Left lung (tissue), 10 donors: ENCODE data around the gene FKBP2. TPM values are rescaled to one million over a fixed set of nuclear protein-coding genes. Genes with fewer than 3 reads are reported as not detected.
"Not testable (repeated sequence)": the region's sequence is repeated elsewhere in the genome, so short reads cannot be mapped to it uniquely, and the experiment has no call there.

Experiments
- ATAC-seq: fragments of 200-7000 bp; cut with Tn5 transposase; one replicate; pipeline ENCODE4 v1.9.1; 2020; ENCODE audit warnings: moderate library complexity
- DNase-seq, 4 donors: peaks; one replicate each; pipeline ENCODE4 v3.0.0-alpha.2; 2013 to 2020
- H3K27ac ChIP-seq, 2 donors: fragments of 200-600 bp; sonication (generic) in 1 of 2; one replicate each; pipeline versions ENCODE4 v1.5.0 to v1.8.0; 2020 to 2021
- H3K27me3 ChIP-seq, 2 donors: fragments of 200-600 bp; sonication (generic) in 1 of 2; one replicate each; pipeline versions ENCODE4 v1.5.0 to v1.8.0; 2020 to 2021
- H3K36me3 ChIP-seq, 2 donors: fragments of 200-600 bp; sonication (generic) in 1 of 2; one replicate each; pipeline versions ENCODE4 v1.5.0 to v1.8.0; 2020 to 2021
- H3K4me1 ChIP-seq, 2 donors: fragments of 200-600 bp; one replicate each; pipeline ENCODE4 v1.8.0; 2021
- H3K4me3 ChIP-seq, 2 donors: fragments of 200-600 bp; sonication (generic) in 1 of 2; one replicate each; pipeline versions ENCODE4 v1.5.0 to v1.8.0; 2020 to 2021; ENCODE audit warnings: mild to moderate bottlenecking in 1 of 2
- H3K9me3 ChIP-seq, 2 donors: fragments of 200-600 bp; sonication (generic) in 1 of 2; one replicate each; pipeline versions ENCODE4 v1.5.0 to v1.8.0; 2020 to 2021
- intact Hi-C, 2 donors: fragments of 100-400 bp; cut with DNase I; formaldehyde crosslinking; loops; one replicate each; pipeline versions ENCODE4 v1.11.2 to v1.14.2; 2022
- polyA plus RNA-seq, 6 donors: library from polyadenylated mRNA; unstranded; fragments of 120-200 nt; gene quantifications; one replicate each; pipeline ENCODE4 v1.2.1, GENCODE V29; 2013; ENCODE audit not compliant: insufficient read length in 6 of 6
- total RNA-seq, 2 donors: library from RNA; stranded (reverse); fragmentation: NEBNext Ultra II Directional; extraction: Animal tissue kit (Norgen Biotek cat#: 25700); gene quantifications; one replicate each; pipeline ENCODE4 v1.2.1, GENCODE V29; 2021
- TF ChIP-seq, protein P1 (sequence below), 2 donors: fragments of 200-600 bp; sonication (generic) in 1 of 2; IDR thresholded peaks; one replicate each; pipeline versions ENCODE4 v1.5.0 to v1.8.0; 2021; ENCODE audit warnings: antibody characterized with exemption in 2 of 2
- donor health status: DM: no; HTN: yes; CAD: no.
- donor health status: DM: no; HTN: no; CAD: no.

FKBP2 gene
- total and polyA plus RNA-seq, 8 donors = 59.5 to 81.4 (median 69.7) TPM

DNA sequence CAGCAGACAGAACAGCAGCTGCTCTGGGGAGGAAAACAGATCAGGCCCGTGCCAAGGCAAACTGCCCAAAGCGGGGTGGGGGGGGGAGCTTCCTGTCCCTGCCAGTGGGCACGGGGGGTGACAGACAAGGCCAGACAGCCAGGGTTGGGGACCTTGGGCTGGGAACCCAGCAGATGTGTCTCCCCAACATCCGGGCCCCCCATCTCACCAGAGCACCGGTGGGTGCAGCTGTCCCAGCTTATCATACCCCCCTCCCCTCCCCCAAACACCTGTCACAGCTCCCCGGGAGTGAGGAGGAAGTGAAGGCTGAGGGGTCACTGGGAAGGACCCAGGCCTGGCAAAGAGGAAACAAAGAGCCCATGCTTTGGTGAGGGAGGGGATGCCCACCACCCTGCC is 4.5 kb downstream of the FKBP2 start:
- intact Hi-C loops = no loop called here
- Histone ChIP-seq H3K36me3 (peaks cover 0 to 20% of the 10 kb centered on the region in 2 donors), H3K4me3 (peak overlapping the region; percentile 72 to 77), H3K27me3 (no peaks in the 10 kb centered on the region), H3K4me1 (peaks cover 14 to 58% of the 10 kb centered on the region in 2 donors), H3K9me3 (no peaks in the 10 kb centered on the region), H3K27ac (peak overlapping the region; percentile 68 to 71)
- ATAC-seq = no peak
- TF ChIP-seq, protein P1, sequence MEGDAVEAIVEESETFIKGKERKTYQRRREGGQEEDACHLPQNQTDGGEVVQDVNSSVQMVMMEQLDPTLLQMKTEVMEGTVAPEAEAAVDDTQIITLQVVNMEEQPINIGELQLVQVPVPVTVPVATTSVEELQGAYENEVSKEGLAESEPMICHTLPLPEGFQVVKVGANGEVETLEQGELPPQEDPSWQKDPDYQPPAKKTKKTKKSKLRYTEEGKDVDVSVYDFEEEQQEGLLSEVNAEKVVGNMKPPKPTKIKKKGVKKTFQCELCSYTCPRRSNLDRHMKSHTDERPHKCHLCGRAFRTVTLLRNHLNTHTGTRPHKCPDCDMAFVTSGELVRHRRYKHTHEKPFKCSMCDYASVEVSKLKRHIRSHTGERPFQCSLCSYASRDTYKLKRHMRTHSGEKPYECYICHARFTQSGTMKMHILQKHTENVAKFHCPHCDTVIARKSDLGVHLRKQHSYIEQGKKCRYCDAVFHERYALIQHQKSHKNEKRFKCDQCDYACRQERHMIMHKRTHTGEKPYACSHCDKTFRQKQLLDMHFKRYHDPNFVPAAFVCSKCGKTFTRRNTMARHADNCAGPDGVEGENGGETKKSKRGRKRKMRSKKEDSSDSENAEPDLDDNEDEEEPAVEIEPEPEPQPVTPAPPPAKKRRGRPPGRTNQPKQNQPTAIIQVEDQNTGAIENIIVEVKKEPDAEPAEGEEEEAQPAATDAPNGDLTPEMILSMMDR (IDR thresholded peaks at IDR 0.05) = no peak
- peak in 1 of 4 donors; percentile 80 for DNase-seq

DNA sequence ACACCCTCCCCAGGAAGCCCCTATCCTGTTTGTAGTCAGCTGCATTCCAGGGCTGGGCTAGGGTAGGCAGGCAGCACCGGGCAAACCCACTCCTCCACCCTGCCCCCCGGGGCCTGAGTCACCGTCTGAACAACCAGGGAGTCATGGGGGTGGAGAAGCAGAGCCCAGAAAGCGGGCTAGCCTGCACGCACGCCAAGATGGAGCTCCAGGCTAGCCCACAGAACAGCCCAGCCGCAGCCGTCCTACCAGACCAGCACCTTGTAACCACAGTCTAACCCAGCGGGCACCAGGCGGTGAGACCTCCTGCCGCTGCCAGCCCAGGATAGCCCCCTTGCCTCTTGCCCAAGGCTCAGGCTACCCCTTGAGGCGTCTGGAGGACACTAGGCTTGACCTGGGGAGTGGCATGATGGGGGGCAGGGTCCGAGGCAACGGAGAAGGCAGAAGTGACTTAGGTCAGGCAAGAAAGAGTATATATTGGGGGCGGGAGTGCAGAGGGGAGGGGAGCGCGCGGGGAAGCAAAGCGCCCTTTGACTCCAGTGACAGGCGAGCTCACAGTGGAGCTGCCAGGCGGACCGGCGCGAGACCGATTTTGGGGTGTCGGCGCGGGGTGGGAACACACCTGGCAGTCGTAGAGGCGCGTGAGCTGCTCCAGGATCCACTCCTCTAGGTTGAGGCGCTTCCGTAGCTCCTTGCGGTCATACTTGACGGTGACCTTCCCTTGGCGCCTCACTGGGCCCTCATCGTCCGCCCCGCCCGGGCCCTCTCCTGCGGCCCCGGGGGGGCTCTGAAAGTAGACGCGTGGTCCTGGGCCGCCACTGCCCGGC is 5.1 kb downstream of the FKBP2 start:
- DNase-seq = peak in 3 of 4 donors; percentile 51 to 89 (median 83)
- Histone ChIP-seq H3K4me3 (peak overlapping the region; percentile 72 to 77), H3K9me3 (no peaks in the 10 kb centered on the region), H3K4me1 (peaks cover 18 to 62% of the 10 kb centered on the region in 2 donors), H3K27ac (peak overlapping the region; percentile 68 to 71), H3K27me3 (no peaks in the 10 kb centered on the region), H3K36me3 (peaks cover 0 to 20% of the 10 kb centered on the region in 2 donors)
- ATAC-seq = peak; percentile 3
- intact Hi-C loops = no loop called here
- TF ChIP-seq, protein P1 (IDR thresholded peaks at IDR 0.05) = no peak

DNA sequence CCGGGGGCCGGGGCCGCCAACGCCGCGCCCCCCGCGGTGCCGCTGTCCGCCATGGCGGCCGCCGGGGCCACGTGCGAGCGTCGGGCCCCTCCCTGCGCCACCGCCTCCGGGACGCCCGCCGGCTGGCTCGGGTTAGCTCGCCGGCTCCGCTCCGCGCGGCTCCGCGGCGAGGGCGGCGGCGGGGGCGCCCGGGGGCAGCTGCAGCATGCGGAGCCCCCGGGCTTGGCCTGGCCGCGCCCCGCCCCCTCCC is 5.7 kb downstream of the FKBP2 start:
- intact Hi-C loops = not testable (repeated sequence)
- H3K4me1 ChIP-seq = peaks cover 18 to 64% of the 10 kb centered on the region in 2 donors

DNA sequence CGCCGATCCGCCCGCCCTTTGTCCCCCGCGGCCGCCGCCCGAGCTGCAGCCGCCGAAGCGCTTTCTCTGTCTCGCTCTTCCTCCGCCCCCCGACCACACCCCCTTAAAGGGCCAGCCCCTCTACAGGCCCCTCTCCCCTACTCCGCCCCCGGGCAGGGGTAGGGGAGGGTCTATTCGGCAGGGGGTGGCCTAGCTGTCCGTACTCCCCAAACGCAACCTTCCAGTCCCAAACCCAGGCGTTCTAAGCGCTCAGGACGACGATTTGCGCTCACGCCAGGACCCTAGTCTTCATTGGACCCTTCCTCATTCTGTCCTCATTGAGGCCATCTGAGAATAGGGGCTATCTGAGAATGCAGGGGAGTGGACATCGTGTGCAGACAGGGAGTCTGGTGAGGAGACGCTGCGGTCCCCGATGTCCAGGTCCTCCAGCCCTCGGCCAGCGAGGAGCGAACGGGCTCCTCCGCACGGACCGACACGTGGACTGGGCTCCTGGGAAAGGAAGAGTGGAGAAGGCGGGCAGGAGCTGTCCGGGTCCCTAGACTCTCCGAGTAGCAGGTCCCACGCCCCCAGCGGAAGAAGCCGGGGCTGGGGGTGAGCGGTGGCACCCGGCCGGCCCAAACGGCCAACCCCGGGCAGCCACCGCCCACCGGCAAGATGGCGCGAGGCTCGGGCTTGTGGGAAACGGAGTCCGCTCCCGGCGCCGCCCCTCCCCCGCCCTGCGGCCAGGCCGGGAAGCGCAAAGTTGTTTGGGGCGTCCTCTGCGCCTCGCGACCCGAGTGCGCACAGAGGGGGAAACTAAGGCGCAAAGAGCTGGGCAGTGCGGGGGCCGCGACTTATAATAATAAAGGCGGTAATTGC is 6.2 kb downstream of the FKBP2 start, which contains the start of gene PPP1R14B:
TSS of gene PPP1R14B (minus strand) at position 73 of the 858 bp plus-strand sequence. CDS start 270 bp downstream, outside the sequence.
- DNase-seq = peak; percentile 77 to 96 (median 90)

More for the DNA sequence above, 5.7 kb downstream of the FKBP2 start:
- Histone ChIP-seq H3K27ac (peak overlapping the region in 1 of 2 donors; percentile 71), H3K36me3 (peaks cover 0 to 20% of the 10 kb centered on the region in 2 donors), H3K4me3 (peak overlapping the region; percentile 72 to 77)
- H3K27me3 ChIP-seq, H3K9me3 ChIP-seq, ATAC-seq, DNase-seq: not testable (repeated sequence)

More for the DNA sequence above, 6.2 kb downstream of the FKBP2 start, which contains the start of gene PPP1R14B:
- intact Hi-C loops = no loop called here
- TF ChIP-seq, protein P1 (IDR thresholded peaks at IDR 0.05) = no peak
- Histone ChIP-seq H3K9me3 (no peaks in the 10 kb centered on the region), H3K4me3 (peak within 1 kb of the TSS; percentile 72 to 77), H3K27ac (peak within 1 kb of the TSS; percentile 84 to 90), H3K4me1 (peaks cover 18 to 64% of the 10 kb centered on the region in 2 donors), H3K27me3 (no peaks in the 10 kb centered on the region), H3K36me3 (peaks cover 0 to 20% of the 10 kb centered on the region in 2 donors)
- ATAC-seq = peak; percentile 78
